ENCODE measurements around the gene DHX35.

GRCh38 chr20:39089029-39089428, 126.9 kb downstream of the DHX35 start:
- no peak for TF ChIP-seq EZH2phosphoT487 (IDR thresholded peaks at IDR 0.05; ENCODE audit: insufficient read depth, low read depth)
- no peak for TF ChIP-seq EZH2 (IDR thresholded peaks at IDR 0.05; ENCODE audit: insufficient read depth, poor library complexity, severe bottlenecking)

Data from GM23248 (cell line).